ENCODE measurements around the gene ZFAND2A.
A peak's percentile ranks its signal among the peaks of the same experiment; 100 is the strongest.

The ZFAND2A gene

DNA sequence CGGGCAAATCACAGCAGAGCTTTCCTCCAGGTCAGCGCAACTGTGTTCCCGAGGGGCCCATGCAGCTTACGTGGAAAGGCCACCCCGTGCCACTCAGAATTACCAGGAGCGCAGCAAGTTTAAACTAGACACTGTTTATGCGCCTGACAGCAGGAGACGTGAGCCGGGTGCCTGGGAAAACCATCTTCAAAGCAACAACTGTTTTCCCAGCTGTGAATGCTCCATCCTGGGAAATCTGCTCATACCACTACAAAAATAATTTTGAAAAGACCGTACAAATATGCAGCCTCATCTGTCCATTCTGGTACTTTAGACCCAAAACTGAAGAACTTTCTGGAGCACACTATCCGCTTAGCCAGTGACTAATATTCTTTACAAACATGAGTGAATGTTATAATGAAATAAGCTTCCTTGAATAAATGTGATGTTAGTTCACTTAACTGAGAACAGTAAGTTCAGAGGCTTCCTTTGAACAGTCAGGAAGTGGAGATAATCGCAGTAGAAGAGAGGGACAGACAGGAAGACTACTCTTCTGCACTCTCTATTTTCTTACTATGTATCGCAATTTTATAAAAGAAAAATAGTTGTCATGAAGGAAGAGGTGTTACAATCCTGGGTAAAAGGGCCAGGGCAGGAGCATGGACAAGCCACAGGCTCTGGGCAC lies 55.3 kb downstream of the ZFAND2A start:
- DNase-seq = no peak

DNA sequence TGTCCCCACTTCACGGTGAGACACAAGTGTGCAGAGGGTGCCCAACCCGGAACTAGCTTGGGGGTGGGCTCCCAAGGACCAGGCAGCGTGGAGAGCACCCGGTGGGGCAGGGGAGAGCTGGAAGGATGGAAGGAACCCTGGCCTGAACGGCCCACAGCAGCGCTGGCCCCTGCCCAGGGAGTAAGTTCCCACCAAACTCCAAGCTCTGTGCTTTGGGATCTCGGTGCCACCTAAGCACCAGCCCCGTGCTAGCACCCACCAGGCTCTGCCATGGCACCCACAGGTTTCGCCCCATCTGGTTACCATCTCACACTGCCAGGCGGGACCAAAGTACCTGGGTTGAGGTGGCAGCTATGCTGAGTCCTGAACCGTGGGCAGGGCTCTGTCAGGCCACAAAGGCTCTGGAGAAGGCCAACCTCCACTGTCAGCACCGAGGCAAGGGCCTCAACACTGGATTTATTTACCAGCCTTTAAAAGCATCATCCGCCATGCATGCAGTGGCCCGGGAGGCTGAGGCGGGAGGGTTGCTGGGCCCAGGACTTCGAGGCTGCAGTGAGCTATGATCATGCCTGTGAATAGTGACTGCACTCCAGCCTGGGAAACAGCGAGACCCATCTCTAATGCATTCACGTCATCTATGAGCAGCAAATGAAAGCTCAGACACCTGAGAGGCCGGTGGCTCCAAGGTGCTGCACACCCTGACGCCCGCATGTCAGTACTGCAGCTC lies 56.0 kb downstream of the ZFAND2A start:
- DNase-seq = no peak

DNA sequence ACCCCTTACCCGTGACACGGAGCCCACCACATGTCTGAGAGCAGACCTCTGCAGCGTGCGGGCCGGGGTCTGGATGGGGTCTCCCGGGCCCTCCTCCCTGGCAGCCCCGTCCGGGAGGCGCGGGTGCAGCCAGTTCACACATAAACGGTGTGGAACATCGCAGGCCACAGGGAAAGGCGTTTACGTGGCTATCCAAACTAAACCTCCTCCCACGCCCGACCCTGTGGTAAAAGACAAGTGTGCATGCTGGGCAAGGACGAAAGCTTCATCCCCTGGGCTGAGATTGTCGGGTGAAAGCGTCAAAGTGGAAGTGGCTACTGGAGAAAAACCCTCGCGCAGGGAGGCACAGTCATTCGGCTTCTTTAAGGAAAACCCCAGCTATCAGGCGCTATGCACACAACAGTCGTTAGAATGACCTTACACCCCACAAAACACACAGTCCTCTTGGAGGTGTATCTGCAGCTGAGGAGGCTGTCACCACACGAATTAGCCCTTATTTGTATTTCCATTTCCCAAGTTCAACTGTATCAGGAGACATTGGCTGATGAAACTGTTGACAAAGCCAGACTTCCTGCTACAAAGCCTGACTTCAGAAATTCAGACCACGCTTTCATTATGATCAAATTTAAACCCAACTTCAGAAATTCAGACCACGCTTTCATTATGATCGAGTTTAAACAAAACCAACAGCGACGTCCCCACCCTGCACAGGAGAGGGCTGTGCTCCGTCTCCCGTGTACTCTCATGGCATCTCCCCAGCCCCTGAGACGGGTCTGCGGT lies 56.8 kb downstream of the ZFAND2A start:
- DNase-seq = peak; percentile 28

All from stimulated activated CD4-positive, alpha-beta T cell treated with anti-CD3 and anti-CD28 coated beads, Interleukin-4, amount 100 ng/mL, for 24 hours (primary cell).